DMS 273 (cell line): ENCODE measurements around the gene TBX3.
A peak's percentile ranks its signal among the peaks of the same experiment; 100 is the strongest.

Experiments
- DNase-seq: peaks from one replicate; lab custom pipeline; 2025; ENCODE audit not compliant: unreplicated experiment; lab: John Stamatoyannopoulos, UW

TBX3 gene

DNA sequence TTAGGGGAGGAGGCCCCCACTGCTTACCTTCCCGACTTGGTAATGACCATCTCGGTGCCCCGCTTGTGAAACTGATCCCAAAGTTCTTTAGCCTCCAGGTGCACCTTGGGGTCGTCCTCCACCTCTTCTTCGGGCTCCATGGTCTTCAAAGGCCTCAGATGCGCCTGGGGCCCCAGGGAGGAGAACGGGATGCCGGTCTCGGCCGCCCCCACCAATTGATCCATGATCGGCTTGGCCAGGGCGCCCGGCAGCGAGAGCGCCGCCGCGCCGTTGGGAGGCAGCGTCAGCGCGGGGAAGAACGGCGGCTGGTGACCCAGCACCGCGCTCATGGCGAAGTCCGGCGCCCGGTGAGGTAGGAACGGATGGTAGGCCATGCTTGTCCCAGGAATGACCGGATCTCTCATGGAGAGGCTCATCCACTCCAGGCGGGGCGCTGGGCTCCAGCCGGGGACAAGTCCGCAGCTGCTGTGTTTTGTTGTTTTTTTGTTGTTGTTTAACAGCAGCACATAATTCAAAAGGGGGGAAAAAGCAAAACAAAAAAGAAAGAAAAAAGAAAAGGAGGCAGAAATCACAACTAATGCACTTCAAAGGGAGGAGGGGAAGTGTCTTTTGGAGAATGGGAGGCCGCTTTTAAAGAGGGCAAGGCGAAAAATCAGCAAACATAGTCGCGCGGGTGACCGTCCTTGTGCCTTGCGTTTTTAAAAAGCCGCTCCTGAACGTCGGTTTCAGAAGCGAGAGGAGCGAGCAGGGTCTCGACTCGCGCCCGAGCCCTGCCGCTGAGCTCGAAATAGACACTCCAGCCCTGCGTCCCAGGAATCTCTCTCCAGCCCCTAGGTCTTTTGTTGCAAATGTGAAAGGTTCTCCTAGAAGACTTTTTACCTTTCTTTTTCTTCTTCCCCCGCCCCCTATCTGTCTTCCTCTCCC lies 928 bp downstream of the TBX3 start:
- DNase-seq: peak; percentile 50

DNA sequence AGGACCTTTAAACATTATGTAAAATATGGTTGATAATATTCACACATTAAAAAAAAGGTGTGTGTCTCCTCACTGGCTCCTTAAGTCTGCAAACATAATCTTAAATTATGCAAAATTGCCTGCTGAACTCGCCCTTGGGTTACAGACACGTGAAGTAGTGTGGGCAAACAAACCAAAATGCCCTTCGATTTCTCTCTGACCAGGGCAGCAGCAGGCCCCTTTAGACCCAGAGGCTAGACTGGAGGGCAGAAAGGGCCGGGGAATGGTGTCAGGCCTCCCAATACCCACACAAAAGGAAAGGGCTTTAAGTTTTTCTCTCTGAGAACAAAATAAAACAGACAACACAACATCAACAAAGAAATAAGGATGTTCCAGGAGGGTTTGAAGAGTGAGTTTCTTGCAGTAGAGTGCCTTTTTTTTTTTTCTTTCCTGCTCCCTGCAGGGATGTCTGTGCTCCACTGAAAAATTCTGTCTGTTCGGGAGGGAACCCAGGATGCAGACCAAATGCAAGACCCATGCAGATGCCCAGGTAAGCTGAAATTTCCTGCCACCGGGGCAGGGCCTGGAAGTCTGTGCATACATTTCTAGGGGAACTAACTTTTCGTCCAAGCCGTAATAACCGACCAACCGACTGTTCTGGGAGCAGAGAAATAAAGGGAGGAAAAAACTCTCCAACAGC lies 1.7 kb downstream of the TBX3 start:
- no peak for DNase-seq

DNA sequence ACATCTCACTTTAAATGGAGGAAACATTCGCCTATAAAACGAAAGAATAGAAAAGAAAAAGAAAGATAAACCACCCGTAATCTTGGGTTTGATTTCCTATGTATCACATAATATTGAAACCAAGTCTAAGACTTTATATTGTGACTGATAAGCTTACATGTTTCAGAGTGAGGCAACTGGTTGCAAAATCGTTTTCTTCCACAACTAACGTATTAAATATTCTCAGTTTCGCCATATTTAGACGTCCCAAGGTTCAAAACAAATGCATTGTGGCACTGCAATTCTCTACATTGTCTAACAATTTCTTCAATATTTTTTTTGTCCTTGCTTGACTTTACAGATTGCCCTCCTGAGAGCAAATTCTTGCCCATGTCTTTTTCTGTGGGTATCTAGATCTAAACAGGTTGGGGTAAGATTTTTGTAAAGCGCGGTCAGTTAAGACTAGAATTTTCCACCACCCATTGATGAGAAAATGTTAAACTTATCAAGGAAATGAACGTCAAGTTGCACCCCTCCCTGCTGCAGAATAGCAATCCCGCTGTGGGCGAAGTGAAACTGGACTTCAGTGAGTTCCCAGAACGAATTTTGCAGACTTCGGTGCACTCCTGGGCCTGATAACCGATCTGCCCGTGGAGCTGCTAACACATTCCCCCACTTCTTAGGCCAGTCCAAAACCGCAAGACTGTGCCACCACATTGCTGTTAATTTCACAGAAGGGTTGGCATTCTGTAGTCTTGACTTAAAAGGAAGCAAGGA lies 2.7 kb downstream of the TBX3 start:
- peak; percentile 8 for DNase-seq

DNA sequence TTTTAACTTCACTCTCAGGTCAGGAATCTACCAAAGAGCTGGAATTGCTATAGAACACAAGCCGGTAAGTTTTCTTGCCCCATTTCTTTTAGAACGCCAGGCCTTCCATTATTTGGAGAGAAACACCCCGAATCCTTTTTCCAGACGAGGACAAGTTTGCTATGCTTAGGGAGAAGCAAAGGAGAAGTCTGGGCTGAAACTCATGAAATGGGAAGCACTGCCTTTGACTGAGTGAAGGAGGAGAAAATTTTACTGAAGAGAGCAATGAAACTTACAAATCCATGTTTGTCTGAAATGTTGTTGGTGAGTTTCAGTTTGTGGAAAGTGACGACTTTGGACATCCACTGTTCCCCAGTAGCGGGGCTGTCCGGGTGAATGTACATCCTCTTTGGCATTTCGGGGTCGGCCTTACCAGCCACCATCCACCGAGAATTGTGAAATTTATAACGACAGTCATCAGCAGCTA lies 3.3 kb downstream of the TBX3 start:
- DNase-seq: no peak

DNA sequence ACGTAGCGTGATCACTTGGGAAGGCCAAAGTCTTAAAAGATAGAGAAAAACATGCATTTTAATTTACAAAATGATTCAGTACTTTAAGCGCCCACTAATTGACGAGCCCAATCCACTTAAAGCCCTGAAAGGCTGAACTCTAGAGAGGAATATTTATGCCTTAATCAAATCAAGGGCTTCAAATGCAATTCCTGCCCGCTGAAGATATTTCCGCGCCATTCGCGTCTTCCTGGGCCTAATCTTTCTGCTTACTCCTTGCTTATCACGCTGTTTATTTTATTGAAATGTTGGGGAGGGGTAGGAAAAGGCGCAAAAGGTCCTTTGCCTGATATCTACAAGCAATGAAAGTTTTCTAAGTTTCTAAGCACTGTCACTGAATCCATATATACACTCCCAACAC lies 4.0 kb downstream of the TBX3 start:
- no peak for DNase-seq

DNA sequence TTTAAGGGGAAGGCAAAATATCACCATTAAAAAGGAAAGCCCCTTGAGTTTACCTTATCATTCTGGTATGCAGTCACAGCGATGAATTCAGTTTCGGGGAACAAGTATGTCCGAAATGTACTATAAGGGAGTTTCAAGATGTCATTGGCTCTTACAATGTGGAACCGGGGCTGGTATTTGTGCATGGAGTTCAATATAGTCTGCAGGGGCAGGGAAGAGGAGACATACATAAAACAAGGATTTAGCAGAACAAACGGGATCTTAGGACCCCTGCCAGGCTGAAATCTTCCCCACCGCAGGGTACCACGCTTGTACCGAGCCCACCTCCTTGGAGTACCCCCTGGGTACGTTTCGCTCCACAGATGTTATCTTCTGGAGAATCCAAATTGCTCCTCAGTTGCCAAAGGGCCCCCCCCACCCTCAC lies 4.5 kb downstream of the TBX3 start:
- no peak for DNase-seq

DNA sequence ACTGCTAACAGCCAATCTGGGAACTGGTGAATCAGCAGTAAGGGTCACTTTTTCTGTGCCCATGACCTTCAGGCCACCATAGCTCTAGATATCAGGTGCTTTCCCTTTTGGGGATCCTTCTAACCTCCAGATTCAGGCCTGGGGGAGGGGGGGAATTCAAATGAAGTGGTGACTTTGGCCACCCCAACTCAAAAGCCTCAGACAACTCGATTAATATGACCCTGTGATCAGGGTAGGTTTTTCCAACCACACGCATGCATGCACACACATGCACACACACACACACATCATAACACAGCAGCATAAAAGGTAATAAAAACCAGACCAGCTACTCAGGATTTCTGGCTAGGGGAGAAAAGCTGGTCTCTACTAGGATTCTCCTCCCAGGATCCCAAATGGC lies 5.3 kb downstream of the TBX3 start:
- no peak for DNase-seq

DNA sequence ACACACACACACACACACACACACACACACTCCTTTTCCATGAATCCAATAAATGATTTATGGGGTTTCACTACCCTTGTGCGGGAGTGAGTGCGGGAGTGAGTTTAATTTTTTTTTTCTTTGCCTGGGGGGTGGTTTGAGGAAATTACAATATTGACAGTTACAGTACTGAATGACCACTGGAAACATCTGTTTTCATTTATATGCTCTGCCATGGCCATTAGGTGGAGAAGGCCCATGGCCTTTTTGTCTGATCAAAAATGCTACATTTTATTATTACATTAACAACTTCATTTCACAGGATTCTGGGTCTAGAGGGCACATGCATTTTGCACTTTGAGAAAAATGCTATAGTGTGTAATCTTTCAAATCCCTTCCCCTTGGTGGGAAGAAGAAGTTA lies 5.9 kb downstream of the TBX3 start:
- no peak for DNase-seq

DNA sequence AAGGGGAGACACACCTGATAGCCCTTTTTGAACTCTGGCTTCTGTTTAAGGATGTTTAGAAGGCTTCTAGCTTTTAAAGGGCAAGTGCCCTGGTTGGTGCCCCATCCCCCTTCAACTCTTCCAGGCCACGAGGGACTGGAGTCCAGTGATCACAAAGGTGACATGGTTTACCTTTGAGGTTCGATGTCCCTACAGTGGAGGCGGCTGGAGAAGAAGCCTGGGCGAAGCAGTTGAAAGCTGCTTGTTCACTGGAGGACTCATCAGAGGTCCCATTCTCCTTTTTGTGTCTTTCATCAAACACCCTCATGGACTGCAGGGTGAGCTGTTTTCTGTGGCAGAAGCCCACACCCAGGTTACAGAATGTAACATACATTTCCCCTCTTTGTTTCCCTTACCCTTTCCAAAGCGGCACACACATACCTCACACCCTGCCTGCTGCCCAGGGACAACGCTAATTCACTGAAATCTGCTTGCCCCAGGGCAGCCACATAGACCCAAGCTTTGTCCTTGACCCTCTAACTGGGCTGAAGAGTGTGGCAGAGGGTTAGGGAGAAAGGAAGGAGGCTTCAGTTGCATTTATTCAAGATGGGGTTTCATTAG lies 7.7 kb downstream of the TBX3 start:
- no peak for DNase-seq

DNA sequence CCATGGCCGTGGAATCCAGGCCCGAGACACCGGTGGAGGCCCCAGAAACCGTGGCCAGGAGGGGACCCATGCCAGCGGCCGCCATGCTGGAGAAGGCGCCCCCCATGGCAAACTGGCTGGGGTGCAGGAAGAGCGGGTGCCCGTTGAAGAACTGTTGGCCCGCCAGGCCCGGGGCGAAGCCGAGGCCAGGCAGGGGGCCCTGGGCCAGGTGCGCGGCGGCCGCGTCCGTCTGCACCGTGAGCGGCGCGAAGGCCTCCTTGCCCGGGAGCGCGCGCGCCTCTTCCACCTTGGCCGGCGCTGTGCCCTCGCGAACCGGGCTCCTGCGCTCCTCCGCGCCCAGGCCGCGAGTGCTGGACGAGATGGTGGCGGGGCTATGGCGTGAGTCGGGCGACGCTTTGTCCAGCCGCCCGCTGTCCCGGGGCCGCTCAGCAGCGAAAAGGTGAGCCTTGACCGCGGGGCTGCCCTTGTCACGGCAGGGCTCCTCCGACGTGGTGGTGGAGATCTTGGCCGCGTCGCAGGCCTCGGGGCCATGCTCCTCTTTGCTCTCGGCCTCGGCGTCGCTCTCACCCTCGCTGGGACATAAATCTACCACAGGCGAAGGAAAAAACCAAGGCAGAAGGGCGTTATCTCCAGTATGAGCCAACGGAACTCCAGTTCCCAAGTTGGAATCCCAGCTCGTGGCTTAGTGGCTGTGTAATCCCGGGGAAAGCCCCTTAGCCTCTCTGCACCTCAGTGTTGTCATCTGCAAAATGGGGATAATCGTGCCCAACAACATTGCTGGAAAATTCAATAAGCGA lies 9.5 kb downstream of the TBX3 start:
- no peak for DNase-seq

DNA sequence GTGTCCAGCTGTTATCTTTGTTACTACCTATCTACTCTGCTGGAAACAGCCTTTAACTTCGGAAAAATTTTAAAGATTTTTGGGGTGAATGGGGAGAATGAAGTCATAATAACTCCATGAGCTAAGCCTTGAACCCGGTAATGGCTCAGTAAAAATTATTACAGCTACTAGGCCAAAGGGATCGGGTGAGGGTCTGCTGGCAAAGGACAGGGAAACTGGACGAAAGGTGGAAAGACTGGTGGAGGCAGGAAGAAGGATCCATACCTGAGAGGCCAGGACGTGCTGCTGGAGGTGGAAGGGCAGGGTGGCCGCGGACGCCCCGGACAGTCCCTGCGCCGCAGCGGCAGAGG lies 10.1 kb downstream of the TBX3 start:
- DNase-seq: no peak

DNA sequence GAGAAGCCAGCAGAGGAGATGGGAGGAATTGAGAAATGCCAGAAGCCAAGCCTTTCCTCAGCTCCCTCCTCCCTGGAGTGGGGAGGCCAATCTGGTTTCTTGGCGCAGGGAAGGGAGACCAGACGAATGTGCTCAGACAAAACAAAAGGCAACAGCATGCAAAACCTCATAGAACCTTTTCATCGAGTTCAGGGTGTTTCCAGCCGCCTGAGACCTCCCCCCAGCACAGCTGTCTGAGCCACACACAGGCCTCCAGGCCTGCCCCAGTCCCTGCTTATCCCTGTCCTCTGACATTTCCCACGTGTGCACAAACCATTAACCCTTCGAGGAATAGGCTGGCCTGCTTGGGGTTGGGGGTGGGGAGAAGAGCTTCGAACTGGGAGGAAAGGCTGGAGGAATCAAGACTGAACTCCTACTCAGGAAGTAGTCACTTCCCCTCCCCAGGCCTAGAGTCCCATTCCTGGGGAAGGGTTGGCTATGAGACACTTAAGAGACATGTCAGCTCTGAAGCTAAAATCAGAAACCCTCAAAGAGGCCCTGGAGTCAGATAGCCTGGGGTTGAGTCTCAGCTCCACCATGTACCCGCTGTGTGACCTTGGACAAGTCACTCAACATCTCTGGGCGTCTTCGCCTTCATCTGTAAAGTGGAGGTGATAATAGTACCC lies 10.7 kb downstream of the TBX3 start:
- peak; percentile 14 for DNase-seq

DNA sequence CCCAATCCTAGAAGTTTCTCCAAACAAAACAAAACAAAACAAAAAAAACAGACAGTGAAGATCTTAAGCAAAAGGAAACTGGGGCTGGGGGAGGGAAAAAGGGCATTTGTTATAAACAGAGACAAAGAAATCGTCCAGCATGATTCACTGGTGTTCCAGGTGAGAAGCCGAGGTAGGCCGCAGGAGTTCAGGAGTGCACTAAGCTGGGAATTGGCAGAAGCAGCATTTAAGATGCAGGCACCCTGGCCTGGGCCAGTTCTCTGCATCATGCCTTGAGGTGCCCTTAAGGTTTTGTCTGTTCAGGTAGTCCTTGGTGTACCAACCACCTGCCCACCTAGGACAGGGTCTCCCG lies 11.2 kb downstream of the TBX3 start:
- no peak for DNase-seq

DNA sequence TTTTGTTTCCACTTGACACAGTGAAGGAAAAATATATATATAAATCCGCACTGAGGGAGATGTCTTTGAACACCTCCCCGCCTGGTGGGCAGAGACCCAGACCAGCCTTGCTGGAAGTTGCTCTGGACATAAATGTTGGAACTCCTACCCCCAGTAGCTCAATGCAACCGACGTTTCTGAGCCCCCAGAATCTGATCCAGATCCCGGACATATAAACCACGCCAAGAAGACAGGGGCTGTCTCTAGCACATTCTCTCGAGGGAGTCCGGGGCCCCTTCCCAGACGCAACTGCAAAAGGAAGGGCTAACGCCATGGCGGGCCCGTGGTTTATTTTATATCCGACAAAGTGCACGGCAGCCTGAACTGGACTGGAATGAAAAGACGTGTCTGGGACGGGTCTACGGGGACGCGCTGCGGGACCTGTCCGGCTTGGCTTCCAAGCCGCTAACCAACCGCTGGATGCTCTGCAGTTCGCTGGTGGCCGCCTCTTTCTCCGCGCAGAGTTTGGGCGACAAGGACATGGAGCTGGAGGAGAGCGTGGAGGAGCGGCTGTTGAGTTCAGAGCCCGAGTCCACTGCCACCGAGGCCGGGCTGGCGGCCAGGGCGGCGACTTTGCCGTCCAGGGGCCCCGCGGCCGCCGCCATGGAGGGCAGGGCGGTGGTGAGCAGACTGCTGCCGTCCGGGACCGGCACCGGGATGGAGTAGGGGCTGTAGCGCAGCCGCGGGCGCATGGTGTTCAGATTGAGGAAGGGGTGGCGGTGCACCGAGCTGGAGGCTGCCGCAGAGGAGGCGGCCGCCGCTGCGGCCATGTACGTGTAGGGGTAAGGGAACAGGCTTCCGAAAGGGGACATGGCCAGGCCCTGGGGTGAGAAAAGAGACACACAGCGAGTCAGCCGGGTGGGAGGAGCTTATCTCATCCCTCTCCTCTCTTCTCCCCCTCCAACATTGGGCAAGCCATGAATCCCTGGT lies 12.2 kb downstream of the TBX3 start:
- DNase-seq: no peak

DNA sequence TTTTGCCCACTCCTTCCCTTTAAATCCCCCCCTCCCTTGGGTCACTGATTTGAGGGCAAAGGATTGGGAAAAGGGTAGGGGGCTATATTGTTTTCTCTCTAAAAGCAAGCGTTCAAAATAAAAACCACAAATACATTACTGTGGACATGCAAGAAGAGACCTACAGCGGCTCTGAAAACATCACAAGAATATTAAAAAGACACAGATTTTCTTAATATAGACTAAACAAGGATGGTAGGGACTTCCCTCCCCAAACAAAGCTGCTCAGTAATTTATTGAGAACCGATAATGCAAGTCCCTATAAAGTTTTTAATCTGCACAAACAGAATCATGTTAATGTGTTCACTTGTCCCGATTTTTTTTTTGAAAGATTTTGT lies 12.9 kb downstream of the TBX3 start:
- DNase-seq: no peak

DNA sequence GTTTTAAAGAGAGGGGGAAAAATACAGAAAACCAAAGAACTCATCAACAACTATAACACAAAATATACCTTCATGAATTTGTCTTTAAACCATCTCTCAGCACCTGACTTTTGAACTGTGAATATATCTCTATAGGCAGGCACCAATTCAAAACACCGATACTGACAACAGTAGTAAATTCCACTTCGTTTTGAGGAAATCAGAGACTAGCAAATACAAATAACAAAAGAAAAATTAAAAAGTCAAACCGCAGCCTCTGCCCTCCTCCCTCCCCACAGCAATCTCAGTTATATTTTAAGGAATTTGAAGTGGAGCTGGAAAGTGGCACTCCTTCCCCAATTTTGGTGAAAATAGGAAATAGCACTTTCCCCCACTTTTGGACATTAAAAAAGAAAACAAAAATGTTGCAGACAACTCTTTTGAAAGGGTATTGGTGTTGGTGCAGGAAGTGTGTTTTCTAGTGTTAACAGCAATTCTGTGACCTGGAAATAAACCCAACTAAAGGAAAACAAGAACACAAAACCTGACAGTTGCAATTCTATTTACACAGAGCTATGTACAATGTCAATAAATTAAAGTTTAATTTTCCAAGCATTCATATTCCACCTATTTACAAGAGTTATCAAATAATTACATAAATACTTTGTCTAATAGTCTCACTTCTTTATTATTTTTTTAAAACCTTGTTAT lies 13.5 kb downstream of the TBX3 start:
- DNase-seq: no peak

DNA sequence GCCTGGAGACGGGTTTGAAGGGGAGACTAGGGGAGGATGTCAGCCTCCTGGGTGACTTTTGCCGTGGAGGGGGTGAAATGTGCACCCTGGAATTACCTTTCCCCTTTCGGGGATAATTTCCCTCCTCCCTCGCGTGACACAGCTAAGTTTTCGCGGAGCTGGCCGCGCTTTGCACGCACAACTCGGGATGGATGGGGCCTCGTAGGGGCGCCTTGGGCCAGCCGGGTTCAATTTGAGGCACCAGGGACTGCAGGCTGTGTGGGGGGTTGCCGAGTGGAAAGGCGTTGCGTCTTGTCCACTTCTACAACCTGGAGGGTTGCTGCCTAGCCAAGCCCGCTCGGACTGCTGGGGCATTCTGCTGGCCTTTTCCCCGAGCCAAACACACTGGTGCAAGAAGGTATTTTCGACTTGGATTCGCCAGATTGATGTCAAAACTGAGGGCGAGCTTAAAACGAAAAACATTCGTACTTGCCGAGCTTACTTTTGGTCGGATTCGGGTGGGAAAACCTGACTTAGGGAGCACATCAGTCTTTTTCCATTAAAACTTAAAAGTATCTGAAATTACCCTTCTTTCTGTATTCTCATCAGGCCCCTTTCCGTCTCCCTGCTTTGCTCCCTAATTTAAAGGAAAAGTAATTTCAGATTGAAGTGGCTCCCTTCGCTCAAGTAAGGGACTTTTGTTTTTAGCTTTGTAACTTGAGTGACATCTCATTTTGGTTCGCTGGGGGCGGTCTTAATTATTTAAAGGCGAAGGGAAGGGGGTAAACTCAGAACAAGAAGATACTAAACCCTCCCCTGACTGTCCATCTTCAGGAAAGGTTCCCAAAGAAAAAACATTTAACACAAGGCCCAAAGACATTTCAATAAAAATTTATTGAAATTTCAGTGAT lies 14.3 kb downstream of the TBX3 start:
- DNase-seq: no peak
